22Rv1 (cell line): Measurements from ENCODE around the gene NAGK.

Experiments
- CTCF ChIP-seq: fragments of 450-650 bp; IDR thresholded peaks from 2 replicates; pipeline ENCODE4 v1.5.1; 2017; ENCODE audit warnings: mild to moderate bottlenecking
- ZFX ChIP-seq: fragments of 450-650 bp; IDR thresholded peaks from 2 replicates; pipeline ENCODE4 v1.6.1; 2017; ENCODE audit warnings: antibody characterized with exemption, borderline replicate concordance

DNA sequence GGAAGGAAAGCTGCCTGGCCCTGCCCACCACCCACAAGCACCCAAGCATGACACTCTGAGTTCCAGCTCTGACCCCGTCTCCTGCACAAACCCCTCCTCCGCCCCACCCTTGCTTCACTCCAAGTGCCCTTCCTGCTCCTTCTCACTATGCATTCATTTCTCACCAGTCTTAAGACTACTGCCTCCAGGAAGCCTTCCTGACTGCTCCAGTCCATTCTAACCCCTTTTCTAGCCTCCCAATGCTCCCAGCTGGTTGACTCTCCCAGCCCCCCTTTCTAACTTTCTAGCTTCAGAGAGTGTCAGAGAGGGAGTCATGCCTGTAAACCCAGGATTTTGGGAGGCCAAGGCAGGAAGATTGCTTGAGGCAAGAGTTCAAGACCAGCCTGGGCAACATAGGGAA, 8.2 kb upstream of the NAGK start:
- no peak for TF ChIP-seq CTCF
- TF ChIP-seq ZFX = no peak
